ENCODE results near the gene SPTLC3.

DNA sequence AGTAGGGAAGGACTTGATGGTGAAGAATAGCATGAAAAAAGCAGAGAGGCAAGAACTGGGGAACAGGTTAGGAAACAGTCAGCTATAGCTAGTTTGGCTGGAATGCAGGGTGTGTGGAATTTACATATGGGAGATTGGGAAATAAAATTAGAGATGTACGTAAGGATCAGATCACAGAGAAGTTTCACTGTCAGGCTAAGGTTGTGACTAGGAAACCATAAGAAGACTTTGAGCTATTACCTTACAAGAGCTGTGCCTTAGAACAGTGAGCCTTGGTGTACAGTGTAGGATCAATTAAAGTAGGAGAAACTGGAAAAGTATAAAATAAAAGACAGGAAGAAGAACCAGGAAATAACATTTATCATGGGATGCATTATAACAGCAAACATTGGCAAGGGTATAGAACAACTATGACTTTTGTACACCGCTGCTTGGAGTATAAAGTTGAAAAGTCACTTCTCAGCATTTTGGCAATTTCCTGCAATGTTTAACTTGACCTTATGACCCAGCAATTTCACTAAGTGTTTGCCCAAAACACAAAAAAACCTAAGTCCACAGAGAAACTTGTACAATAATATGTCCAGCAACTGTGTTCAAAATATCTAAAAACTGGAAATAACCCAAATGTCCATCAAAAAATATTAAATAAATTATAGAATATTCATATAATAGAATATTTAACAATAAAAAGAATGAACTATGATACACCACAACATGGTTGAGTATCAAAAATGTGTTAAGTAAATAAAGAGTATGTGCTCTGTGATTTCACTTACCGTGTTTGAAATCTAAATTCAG is 31.2 kb upstream of the SPTLC3 start:
- TF ChIP-seq, protein P1, sequence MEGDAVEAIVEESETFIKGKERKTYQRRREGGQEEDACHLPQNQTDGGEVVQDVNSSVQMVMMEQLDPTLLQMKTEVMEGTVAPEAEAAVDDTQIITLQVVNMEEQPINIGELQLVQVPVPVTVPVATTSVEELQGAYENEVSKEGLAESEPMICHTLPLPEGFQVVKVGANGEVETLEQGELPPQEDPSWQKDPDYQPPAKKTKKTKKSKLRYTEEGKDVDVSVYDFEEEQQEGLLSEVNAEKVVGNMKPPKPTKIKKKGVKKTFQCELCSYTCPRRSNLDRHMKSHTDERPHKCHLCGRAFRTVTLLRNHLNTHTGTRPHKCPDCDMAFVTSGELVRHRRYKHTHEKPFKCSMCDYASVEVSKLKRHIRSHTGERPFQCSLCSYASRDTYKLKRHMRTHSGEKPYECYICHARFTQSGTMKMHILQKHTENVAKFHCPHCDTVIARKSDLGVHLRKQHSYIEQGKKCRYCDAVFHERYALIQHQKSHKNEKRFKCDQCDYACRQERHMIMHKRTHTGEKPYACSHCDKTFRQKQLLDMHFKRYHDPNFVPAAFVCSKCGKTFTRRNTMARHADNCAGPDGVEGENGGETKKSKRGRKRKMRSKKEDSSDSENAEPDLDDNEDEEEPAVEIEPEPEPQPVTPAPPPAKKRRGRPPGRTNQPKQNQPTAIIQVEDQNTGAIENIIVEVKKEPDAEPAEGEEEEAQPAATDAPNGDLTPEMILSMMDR (conservative IDR thresholded peaks at IDR 0.05): no peak
- TF ChIP-seq EZH2 (IDR thresholded peaks at IDR 0.05; ENCODE audit: low read depth): no peak
